H1 (cell line): ENCODE results near the gene RSPO3. TPM values are rescaled to one million over a fixed set of nuclear protein-coding genes. Genes with fewer than 3 reads are reported as not detected.

ENCODE experiments used
- CTCF ChIA-PET: fragments of 300-600 bp; sonication (Branson Sonifier 250); formaldehyde crosslinking; loops from one replicate; lab custom pipeline; 2021; ENCODE audit not compliant: partially characterized antibody; lab: Charles Lee
- POLR2A ChIA-PET: fragments of 300-600 bp; sonication (Branson Sonifier 250); formaldehyde crosslinking; loops from one replicate; lab custom pipeline; 2021; ENCODE audit warnings: inconsistent platforms; ENCODE audit not compliant: partially characterized antibody; lab: Charles Lee
- DNase-seq, 2 experiments: peaks; one replicate each; pipeline versions ENCODE4 v3.0.0 to v3.0.0-alpha.2; 2010 to 2022; ENCODE audit warnings: low spot score in 2 of 2, low read depth in 1 of 2, mixed read lengths in 1 of 2
- FAIRE-seq: peaks from 2 replicates; lab custom pipeline; 2011; peaks lifted over from hg19 to GRCh38; lab: Jason Lieb, UNC
- H2AFZ ChIP-seq: 2 replicates; pipeline ENCODE4 v1.8.1; 2012; ENCODE audit warnings: low read length, inconsistent platforms
- H2AK5ac ChIP-seq: 2 replicates; pipeline ENCODE4 v1.6.1; 2013; ENCODE audit warnings: low read depth, low read length
- H2BK120ac ChIP-seq: replicated peaks from 2 replicates; pipeline ENCODE3; 2013; ENCODE audit warnings: low read depth, low read length, inconsistent platforms
- H2BK12ac ChIP-seq: 2 replicates; pipeline ENCODE4 v1.6.1; 2013; ENCODE audit warnings: low read depth, low read length
- H2BK15ac ChIP-seq: 2 replicates; pipeline ENCODE4 v1.6.1; 2013; ENCODE audit warnings: low read length
- H2BK20ac ChIP-seq: 2 replicates; pipeline ENCODE4 v1.6.1; 2013; ENCODE audit warnings: low read length
- H2BK5ac ChIP-seq: 2 replicates; pipeline ENCODE4 v1.6.1; 2013; ENCODE audit warnings: low read depth, low read length
- H3K14ac ChIP-seq: 2 replicates; pipeline ENCODE4 v1.6.1; 2013; ENCODE audit warnings: inconsistent platforms; ENCODE audit not compliant: insufficient read length
- H3K18ac ChIP-seq: 2 replicates; pipeline ENCODE4 v1.6.1; 2013; ENCODE audit warnings: low read length; ENCODE audit errors: extremely low read depth
- H3K23ac ChIP-seq: 2 replicates; pipeline ENCODE4 v1.6.1; 2013; ENCODE audit warnings: inconsistent platforms; ENCODE audit not compliant: insufficient read length
- H3K23me2 ChIP-seq: 2 replicates; pipeline ENCODE4 v1.6.1; 2013; ENCODE audit warnings: low read depth, low read length
- H3K27ac ChIP-seq: 2 replicates; pipeline ENCODE4 v1.6.1; 2011; ENCODE audit warnings: low read depth, low read length, inconsistent platforms
- H3K27me3 ChIP-seq, 4 experiments: replicated peaks in 1 of 4; 1 replicate in 1 of 4; 2 replicates in 3 of 4; pipeline versions ENCODE4 v1.6.1 to v1.8.1; 2011 to 2013; ENCODE audit warnings: low read length in 3 of 4, mild to moderate bottlenecking in 3 of 4, inconsistent platforms in 2 of 4, mixed read lengths in 2 of 4, moderate library complexity in 1 of 4; ENCODE audit not compliant: control insufficient read depth in 3 of 4, insufficient read depth in 3 of 4; ENCODE audit errors: extremely low read depth in 1 of 4
- H3K36me3 ChIP-seq, 4 experiments: 2 replicates each; pipeline versions ENCODE4 v1.6.1 to v1.8.1; 2011 to 2013; ENCODE audit warnings: mild to moderate bottlenecking in 4 of 4, low read length in 3 of 4, moderate library complexity in 2 of 4, control low read depth in 1 of 4, inconsistent platforms in 1 of 4; ENCODE audit not compliant: insufficient read depth in 4 of 4, control insufficient read depth in 2 of 4
- H3K4ac ChIP-seq: replicated peaks from 2 replicates; pipeline ENCODE3; 2013; ENCODE audit warnings: low read length, low read depth, mixed read lengths, inconsistent platforms; ENCODE audit not compliant: insufficient read length
- H3K4me1 ChIP-seq, 4 experiments: replicated peaks in 1 of 4; 1 replicate in 1 of 4; 2 replicates in 3 of 4; pipeline versions ENCODE4 v1.6.1 to v1.8.1; 2011 to 2013; ENCODE audit warnings: low read length in 3 of 4, inconsistent platforms in 2 of 4, mixed read lengths in 1 of 4; ENCODE audit not compliant: insufficient read depth in 4 of 4, control insufficient read depth in 3 of 4
- H3K4me2 ChIP-seq, 2 experiments: 2 replicates each; pipeline versions ENCODE4 v1.6.1 to v1.8.1; 2011 to 2013; ENCODE audit warnings: low read depth in 2 of 2, low read length in 2 of 2, control low read depth in 1 of 2, inconsistent platforms in 1 of 2, mild to moderate bottlenecking in 1 of 2; ENCODE audit not compliant: insufficient read depth in 1 of 2
- H3K4me3 ChIP-seq, 4 experiments: fragments of 200-600, 300-600 bp in 1 of 4; sonication (generic), shearing (Covaris generic), sonication (Bioruptor Twin) in 1 of 4; 2 replicates each; pipeline versions ENCODE4 v1.5.1 to v1.8.1; 2011 to 2016; ENCODE audit warnings: low read length in 4 of 4, low read depth in 3 of 4, control low read depth in 2 of 4, inconsistent platforms in 2 of 4, mild to moderate bottlenecking in 2 of 4, mixed read lengths in 1 of 4, moderate library complexity in 1 of 4; ENCODE audit not compliant: insufficient read depth in 2 of 4; ENCODE audit errors: extremely low read depth in 1 of 4
- H3K56ac ChIP-seq: replicated peaks from 2 replicates; pipeline ENCODE3; 2013; ENCODE audit warnings: low read depth, mild to moderate bottlenecking, mixed read lengths, low read length, inconsistent platforms; ENCODE audit not compliant: insufficient read length
- H3K79me1 ChIP-seq: 2 replicates; pipeline ENCODE4 v1.6.1; 2013; ENCODE audit warnings: low read depth, low read length, control low read depth
- H3K79me2 ChIP-seq, 2 experiments: 2 replicates each; pipeline versions ENCODE4 v1.6.1 to v1.8.1; 2012 to 2013; ENCODE audit warnings: low read length in 2 of 2, mild to moderate bottlenecking in 2 of 2, inconsistent platforms in 1 of 2; ENCODE audit not compliant: insufficient read depth in 2 of 2, control insufficient read depth in 1 of 2
- H3K9ac ChIP-seq, 4 experiments: replicated peaks in 1 of 4; 1 replicate in 1 of 4; 2 replicates in 3 of 4; pipeline versions ENCODE4 v1.6.1 to v1.8.1; 2011 to 2013; ENCODE audit warnings: low read depth in 3 of 4, low read length in 3 of 4, control low read depth in 2 of 4, mild to moderate bottlenecking in 2 of 4, moderate library complexity in 2 of 4, inconsistent platforms in 1 of 4; ENCODE audit errors: extremely low read depth in 1 of 4
- H3K9me3 ChIP-seq, 2 experiments: 2 replicates each; pipeline versions ENCODE4 v1.6.1 to v1.8.1; 2012 to 2013; ENCODE audit warnings: mild to moderate bottlenecking in 2 of 2, moderate library complexity in 2 of 2, control low read depth in 1 of 2, inconsistent platforms in 1 of 2, low read depth in 1 of 2, low read length in 1 of 2, mixed read lengths in 1 of 2; ENCODE audit not compliant: insufficient read depth in 2 of 2
- H4K20me1 ChIP-seq, 2 experiments: replicated peaks in 1 of 2; 2 replicates each; pipeline versions ENCODE3 to v1.8.1; 2011 to 2013; ENCODE audit warnings: inconsistent platforms in 2 of 2, low read length in 2 of 2, mild to moderate bottlenecking in 1 of 2; ENCODE audit not compliant: insufficient read depth in 2 of 2, control insufficient read depth in 1 of 2
- H4K5ac ChIP-seq: 2 replicates; pipeline ENCODE4 v1.6.1; 2013; ENCODE audit warnings: low read length, low read depth, mixed read lengths, inconsistent platforms; ENCODE audit not compliant: insufficient read length
- H4K8ac ChIP-seq: 2 replicates; pipeline ENCODE4 v1.8.0; 2013; ENCODE audit warnings: mild to moderate bottlenecking, moderate library complexity, low read length, inconsistent platforms; ENCODE audit not compliant: insufficient read depth; ENCODE audit errors: extremely low read depth
- H4K91ac ChIP-seq: replicated peaks from 2 replicates; pipeline ENCODE3; 2013; ENCODE audit warnings: low read length, mixed read lengths, inconsistent platforms; ENCODE audit not compliant: insufficient read length
- BACH1 ChIP-seq: IDR thresholded peaks from 2 replicates; pipeline ENCODE4 v1.6.1; 2012; ENCODE audit warnings: low read length, improper control_type of control experiment
- CHD1 ChIP-seq: IDR thresholded peaks from 2 replicates; pipeline ENCODE4 v1.6.1; 2012; ENCODE audit warnings: low read depth, low read length, improper control_type of control experiment
- EZH2 ChIP-seq: fragments of 200-600 bp; sonication (generic); IDR thresholded peaks from 2 replicates; pipeline ENCODE4 v1.7.1; 2012; ENCODE audit warnings: low read depth, mild to moderate bottlenecking, moderate library complexity, low read length, inconsistent platforms; ENCODE audit not compliant: severe bottlenecking
- RAD21 ChIP-seq, 2 experiments: IDR thresholded peaks in 1 of 2; conservative IDR thresholded peaks in 1 of 2; 2 replicates each; pipeline ENCODE4 v1.6.1; 2011; ENCODE audit warnings: low read depth in 2 of 2, low read length in 2 of 2, improper control_type of control experiment in 1 of 2, inconsistent platforms in 1 of 2, mild to moderate bottlenecking in 1 of 2, moderate library complexity in 1 of 2
- RFX5 ChIP-seq: IDR thresholded peaks from 2 replicates; pipeline ENCODE4 v1.6.1; 2011; ENCODE audit warnings: low read depth, low read length, improper control_type of control experiment, borderline replicate concordance
- SUZ12 ChIP-seq: fragments of 200-600 bp; sonication (generic); IDR thresholded peaks from 2 replicates; pipeline ENCODE4 v1.6.1; 2012; ENCODE audit warnings: mild to moderate bottlenecking, inconsistent platforms, low read length, moderate library complexity, mixed read lengths
- TEAD4 ChIP-seq: IDR thresholded peaks from 2 replicates; pipeline ENCODE4 v1.6.1; 2012; ENCODE audit warnings: low read depth, low read length, inconsistent platforms, mixed read lengths
- WGBS, 2 experiments: shearing (Covaris generic) in 1 of 2; methylation state at CpG; one replicate each; pipeline versions ENCODE4 v1.1.6 to v1.1.7; 2013 to 2015; ENCODE audit warnings: low lambda C conversion rate in 2 of 2, mixed read lengths in 2 of 2, inconsistent platforms in 1 of 2, low coverage in 1 of 2, missing lambda C conversion rate in 1 of 2; ENCODE audit not compliant: insufficient replicate concordance in 2 of 2, insufficient coverage in 1 of 2, insufficient read length in 1 of 2; ENCODE audit errors: extremely low coverage in 1 of 2, missing lambda C conversion rate in 1 of 2; 5-methylcytosine and 5-hydroxymethylcytosine counted together
- polyA plus RNA-seq, 7 experiments: library from polyadenylated mRNA; depleted of rRNA in 3 of 7; stranded (reverse) in 5 of 7; unstranded in 2 of 7; fragments of >200 nt in 5 of 7; fragments of 200-250 nt in 2 of 7; gene quantifications; 1 replicate in 5 of 7; 2 replicates in 1 of 7; 4 replicates in 1 of 7; pipeline versions ENCODE4 v1.2.1 to v1.2.3, GENCODE V29; 2011 to 2013; ENCODE audit warnings: missing spikeins in 2 of 7, mixed read lengths in 2 of 7
- total RNA-seq: library from RNA; stranded (reverse); fragmentation: NEBNext Ultra II Directional; extraction: Animal tissue kit (Norgen Biotek cat#: 25700); gene quantifications from 2 replicates; pipeline ENCODE4 v1.2.1, GENCODE V29; 2021

Gene RSPO3
- total and polyA plus RNA-seq, 2 of the 8 experiments (the other 6 are each of a cell fraction or from before 2014, with no cell fraction given) = not detected

GRCh38 chr6:127200114-127200513 lies 81.6 kb downstream of the RSPO3 start:
- H3K36me3 ChIP-seq = no peaks in the 10 kb centered on the region
- no peak overlapping the region for H2AK5ac ChIP-seq
- POLR2A ChIA-PET = no interaction called here
- H2BK12ac ChIP-seq = no peak overlapping the region
- no peaks in the 10 kb centered on the region for H3K4me1 ChIP-seq
- H3K23ac ChIP-seq = no peak overlapping the region
- no peaks in the 10 kb centered on the region for H4K20me1 ChIP-seq
- no peak for FAIRE-seq
- H3K23me2 ChIP-seq = no peaks in the 10 kb centered on the region
- no peak overlapping the region for H3K9ac ChIP-seq
- DNase-seq = no peak
- no peak overlapping the region for H2BK120ac ChIP-seq
- no peak overlapping the region for H2BK15ac ChIP-seq
- H3K9me3 ChIP-seq = no peaks in the 10 kb centered on the region
- H2BK5ac ChIP-seq = no peak overlapping the region
- H4K91ac ChIP-seq = no peak overlapping the region
- H3K56ac ChIP-seq = no peak overlapping the region
- no peaks in the 10 kb centered on the region for H3K27me3 ChIP-seq
- H4K5ac ChIP-seq = no peak overlapping the region
- no peak for TF ChIP-seq BACH1
- no peak for TF ChIP-seq RAD21 (IDR thresholded peaks at IDR 0.05 in 1 of 2, conservative IDR thresholded peaks at IDR 0.05 in 1 of 2; ENCODE audit: low read depth in 2 of 2, low read length in 2 of 2)
- TF ChIP-seq SUZ12 = no peak
- no peak for TF ChIP-seq EZH2
- no peak for TF ChIP-seq CHD1
- no peak for TF ChIP-seq TEAD4
- no peak for TF ChIP-seq RFX5
- H3K4ac ChIP-seq = no peak overlapping the region
- no peak overlapping the region for H4K8ac ChIP-seq
- H3K79me1 ChIP-seq = no peaks in the 10 kb centered on the region
- H3K4me2 ChIP-seq = no peak overlapping the region
- no peak overlapping the region for H2AFZ ChIP-seq
- H3K4me3 ChIP-seq = no peak overlapping the region
- 85% methylated on average over 8 of the region's 8 CpGs; no CpG with 5 or more reads in 1 of the 2 experiments for WGBS, 2 experiments
- H3K27ac ChIP-seq = no peak overlapping the region
- no peak overlapping the region for H3K14ac ChIP-seq
- no peak overlapping the region for H2BK20ac ChIP-seq
- CTCF ChIA-PET = interaction anchor here (3.2 kb wide), 1 partner anchor 13 kb away, joined by 10 read pairs; no protein-coding TSS in a partner anchor
- no peak overlapping the region for H3K18ac ChIP-seq
- H3K79me2 ChIP-seq = no peaks in the 10 kb centered on the region
